ENCODE data around the gene TOR1B.

TOR1B gene

GRCh38 chr9:129810116-129810515 lies 7.1 kb downstream of the TOR1B start:
- no peak for DNase-seq
- intact Hi-C loops (cut with DNase I): no loop called here

- DNase-seq: no peak
- intact Hi-C loops (cut with DNase I): no loop called here
Observed at GRCh38 chr9:129810788-129811187, 7.8 kb downstream of the TOR1B start.

DNA sequence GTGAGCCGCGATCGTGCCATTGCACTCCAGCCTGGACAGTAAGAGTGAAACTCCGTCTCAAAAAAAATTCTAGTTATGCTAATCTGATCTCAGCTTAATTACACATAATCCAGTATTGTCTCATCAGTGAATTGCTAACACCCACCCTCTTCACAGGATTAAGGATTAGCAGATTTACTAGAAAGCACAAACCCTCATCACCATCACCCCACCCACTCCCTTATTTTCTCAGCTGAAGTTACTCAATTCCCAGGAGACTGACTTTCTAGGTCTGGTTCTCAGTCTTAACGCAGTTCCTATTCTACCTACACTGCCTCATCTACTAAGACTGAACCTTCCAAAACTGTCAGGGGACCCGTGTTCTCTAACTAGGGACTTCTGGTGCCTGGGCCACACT lies 9.0 kb downstream of the TOR1B start:
- intact Hi-C loops (cut with DNase I): no loop called here
- DNase-seq: no peak

- intact Hi-C loops (cut with DNase I): no loop called here
- DNase-seq: no peak
Observed at GRCh38 chr9:129812385-129812784, 9.4 kb downstream of the TOR1B start.

- intact Hi-C loops (cut with DNase I): no loop called here
Observed at GRCh38 chr9:129813661-129814060, 10.7 kb downstream of the TOR1B start.

GRCh38 chr9:129814432-129815223 lies 11.6 kb downstream of the TOR1B start:
- intact Hi-C loops (cut with DNase I): no loop called here
- DNase-seq: peak in 24 of 42 donors; percentile 21 to 74 (median 42)

More at GRCh38 chr9:129813661-129814060, 10.7 kb downstream of the TOR1B start:
- DNase-seq: peak in 3 of 42 donors; percentile 24 to 48 (median 43)

DNA sequence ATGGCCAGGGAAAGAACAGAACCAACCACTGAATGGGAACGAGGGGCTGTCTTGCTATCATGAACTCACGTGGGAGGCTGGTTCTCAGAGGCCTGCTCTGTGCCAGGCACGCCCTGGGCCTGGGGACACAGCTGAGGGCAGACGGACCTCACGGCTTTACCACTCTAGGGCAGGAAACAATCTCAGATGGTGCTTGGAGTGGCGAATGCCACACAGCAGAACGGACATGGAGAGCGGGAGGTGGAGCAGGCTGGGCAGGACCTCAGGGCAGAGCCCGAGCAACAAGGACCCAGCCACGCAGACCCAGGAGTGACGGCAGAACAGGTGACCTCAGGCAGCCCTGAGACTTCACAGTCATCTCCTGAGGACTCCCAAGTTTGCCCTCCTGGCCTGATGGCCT lies 12.3 kb downstream of the TOR1B start:
- DNase-seq: no peak
- intact Hi-C loops (cut with DNase I): no loop called here

DNA sequence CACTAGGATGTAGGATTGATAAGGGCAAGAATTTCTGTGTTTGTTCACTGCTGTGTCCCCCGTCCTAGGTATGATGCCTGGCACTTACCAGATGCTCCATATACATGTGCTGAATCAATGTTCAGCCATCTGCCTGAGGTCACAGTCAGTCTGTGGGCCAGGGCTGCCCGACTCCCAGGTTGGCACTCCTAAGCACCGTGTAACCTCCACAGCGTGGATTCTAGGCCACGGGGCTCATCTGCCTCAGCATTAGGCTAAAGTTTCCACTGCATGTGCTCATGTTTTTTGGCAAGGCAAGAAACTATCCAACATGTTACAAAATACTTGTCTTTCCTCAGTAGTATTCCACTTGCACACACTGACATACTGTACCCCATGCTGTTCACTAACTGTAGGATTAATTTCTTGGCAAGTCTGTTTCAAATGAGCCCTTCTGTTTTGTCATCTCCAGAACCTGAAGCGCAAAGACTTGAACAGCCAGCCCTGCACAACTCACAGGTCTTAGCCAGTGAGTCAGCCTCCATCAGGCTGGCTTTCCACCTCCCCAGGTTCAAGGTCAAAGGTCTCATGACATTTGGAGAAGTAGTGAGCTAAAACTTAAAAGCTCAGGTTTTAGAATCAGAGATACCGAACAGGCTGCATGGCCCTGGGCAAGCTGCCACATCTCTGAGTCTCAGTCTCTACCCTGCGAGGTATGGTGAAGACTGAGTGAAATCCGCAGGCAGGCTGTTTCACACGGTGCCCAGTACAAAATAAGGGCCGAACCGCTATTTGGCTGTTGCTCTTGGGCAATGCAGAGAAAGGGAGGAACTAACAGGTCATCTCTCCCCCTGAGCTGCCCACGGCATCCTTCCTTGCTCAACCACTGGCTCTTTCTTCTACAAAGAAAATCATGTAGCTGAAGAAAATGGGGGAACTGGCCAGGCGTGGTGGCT lies 13.8 kb downstream of the TOR1B start:
- no peak for DNase-seq
- intact Hi-C loops (cut with DNase I): no loop called here

- intact Hi-C loops (cut with DNase I): no loop called here
- DNase-seq: peak in 5 of 42 donors; percentile 4 to 33 (median 8)
Observed at GRCh38 chr9:129822898-129823541, 20.0 kb downstream of the TOR1B start.

DNA sequence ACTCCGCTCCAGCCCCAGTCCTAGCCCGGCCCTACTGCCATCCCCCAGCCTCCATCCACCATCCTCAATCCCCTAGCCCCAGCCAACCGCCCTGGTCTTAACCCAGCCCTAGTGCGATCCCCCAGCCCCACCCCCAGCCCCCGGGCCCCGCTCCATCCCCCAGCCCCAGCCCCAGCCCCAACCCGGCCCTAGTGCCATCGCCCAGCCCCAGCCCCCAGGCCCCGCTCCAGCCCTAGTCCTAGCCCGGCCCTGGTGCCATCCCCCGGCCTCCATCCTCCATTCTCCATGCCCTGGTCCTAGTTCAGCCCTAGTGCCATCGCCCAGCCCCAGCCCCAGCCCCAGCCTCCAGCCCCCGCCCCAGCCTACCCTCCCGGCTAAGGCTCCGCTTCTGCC lies 20.6 kb downstream of the TOR1B start:
- intact Hi-C loops (cut with DNase I): no loop called here
- peak in 5 of 42 donors; percentile 11 to 49 (median 31) for DNase-seq

GRCh38 chr9:129823935-129824601 lies 21.1 kb downstream of the TOR1B start, which contains the start of gene TOR1A:
TOR1A (minus strand) TSS chr9:129824136; CDS start chr9:129824085, 51 bp downstream.
- intact Hi-C loops (cut with DNase I): no loop called here

DNA sequence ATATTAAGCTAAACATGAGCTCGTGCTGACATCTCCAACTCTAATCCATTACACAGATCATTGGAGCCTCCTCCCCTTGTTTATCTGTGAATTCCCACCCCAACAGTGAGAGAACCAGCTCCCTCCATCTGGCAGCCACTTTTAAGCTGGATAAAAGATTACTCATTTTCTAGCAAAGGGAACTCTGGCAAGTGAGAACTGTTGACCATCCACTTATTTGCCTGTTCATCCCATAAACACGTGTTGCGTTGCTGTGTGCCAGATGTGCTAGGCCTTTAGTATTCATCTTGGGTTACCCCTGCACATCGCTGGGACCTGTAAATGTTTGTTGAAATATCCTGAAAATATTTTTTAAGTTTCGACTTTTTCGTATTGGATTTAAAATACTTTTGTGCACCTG lies 23.4 kb downstream of the TOR1B start:
- intact Hi-C loops (cut with DNase I): no loop called here
- DNase-seq: no peak

More at GRCh38 chr9:129823935-129824601, 21.1 kb downstream of the TOR1B start, which contains the start of gene TOR1A:
- DNase-seq: peak; percentile 90 to 97 (median 94)

DNA sequence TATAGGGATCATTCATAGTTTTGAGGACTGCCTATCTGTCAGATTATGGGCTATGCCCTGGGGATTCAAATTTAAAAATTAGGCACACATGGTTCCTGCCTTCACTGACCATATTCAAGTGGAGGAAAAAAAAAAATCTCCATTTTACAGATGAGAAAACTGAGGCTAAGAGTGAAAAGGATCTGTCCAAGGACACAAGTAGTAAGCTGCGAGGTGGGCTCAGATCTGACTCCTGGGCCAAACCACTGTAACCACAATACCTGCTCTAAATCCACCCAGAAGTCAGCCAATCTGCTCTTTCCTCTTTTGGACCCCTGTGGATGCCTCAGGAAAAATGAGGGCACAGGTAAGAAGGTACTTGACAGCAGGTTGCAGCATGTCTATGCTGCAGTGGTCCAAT lies 23.8 kb downstream of the TOR1B start:
- intact Hi-C loops (cut with DNase I): no loop called here
- no peak for DNase-seq

- intact Hi-C loops (cut with DNase I): no loop called here
- no peak for DNase-seq
Observed at GRCh38 chr9:129828051-129828450, 25.1 kb downstream of the TOR1B start.

- intact Hi-C loops (cut with DNase I): no loop called here
- no peak for DNase-seq
Observed at GRCh38 chr9:129828969-129829368, 26.0 kb downstream of the TOR1B start.

GRCh38 chr9:129832982-129833381 lies 30.0 kb downstream of the TOR1B start:
- intact Hi-C loops (cut with DNase I): loop anchor here (10.0 kb wide), 1 partner anchor 402 kb away; no protein-coding TSS in a partner anchor
- no peak for DNase-seq

GRCh38 chr9:129834489-129835127 lies 31.6 kb downstream of the TOR1B start:
- peak in 23 of 42 donors; percentile 14 to 63 (median 33) for DNase-seq
- intact Hi-C loops (cut with DNase I): loop anchor here (10.0 kb wide), 1 partner anchor 400 kb away; no protein-coding TSS in a partner anchor
